ENCODE measurements around the gene TRIM39. TPM values are rescaled to one million over a fixed set of nuclear protein-coding genes. Genes with fewer than 3 reads are reported as not detected.

The TRIM39 gene
- total RNA-seq, 1 donor from 2014 or later: 9.0 TPM

DNA sequence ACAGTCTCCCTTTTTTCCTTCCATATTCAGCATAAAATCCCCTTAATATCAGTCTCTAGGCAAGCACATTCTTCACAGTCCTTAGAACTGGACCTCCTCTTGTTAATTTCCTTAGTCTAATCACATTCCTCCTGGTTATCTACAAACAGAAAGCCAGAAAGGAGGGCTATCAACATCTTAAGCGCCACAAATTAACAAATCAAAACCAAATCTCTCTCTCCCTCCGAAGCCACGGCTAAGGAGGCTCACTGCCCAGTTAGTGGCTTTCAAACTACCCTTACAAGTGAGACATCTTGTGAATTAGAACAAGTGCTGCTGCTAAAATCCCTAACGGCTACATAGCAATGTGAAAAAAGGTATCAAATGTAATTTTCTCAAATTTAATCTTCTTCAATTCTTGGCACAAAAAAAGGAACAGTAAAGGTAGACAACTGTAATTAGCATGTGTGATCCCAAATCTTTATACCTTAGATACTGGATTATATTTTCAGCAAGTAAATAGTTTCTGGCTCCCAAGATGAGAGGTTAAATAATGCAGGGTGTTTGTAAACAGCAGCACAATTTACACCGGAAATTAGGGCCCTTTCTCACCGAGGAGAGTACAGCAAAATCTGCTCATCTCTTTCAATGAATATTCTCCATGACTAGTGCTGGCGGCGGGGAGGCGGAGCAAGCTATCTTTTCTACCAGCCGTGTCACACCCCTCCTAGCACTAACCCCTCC is 1.4 kb upstream of the TRIM39 start:
- ATAC-seq: peak; percentile 50
- intact Hi-C loops (cut with micrococcal nuclease): no loop called here
- peak; percentile 58 for DNase-seq

DNA sequence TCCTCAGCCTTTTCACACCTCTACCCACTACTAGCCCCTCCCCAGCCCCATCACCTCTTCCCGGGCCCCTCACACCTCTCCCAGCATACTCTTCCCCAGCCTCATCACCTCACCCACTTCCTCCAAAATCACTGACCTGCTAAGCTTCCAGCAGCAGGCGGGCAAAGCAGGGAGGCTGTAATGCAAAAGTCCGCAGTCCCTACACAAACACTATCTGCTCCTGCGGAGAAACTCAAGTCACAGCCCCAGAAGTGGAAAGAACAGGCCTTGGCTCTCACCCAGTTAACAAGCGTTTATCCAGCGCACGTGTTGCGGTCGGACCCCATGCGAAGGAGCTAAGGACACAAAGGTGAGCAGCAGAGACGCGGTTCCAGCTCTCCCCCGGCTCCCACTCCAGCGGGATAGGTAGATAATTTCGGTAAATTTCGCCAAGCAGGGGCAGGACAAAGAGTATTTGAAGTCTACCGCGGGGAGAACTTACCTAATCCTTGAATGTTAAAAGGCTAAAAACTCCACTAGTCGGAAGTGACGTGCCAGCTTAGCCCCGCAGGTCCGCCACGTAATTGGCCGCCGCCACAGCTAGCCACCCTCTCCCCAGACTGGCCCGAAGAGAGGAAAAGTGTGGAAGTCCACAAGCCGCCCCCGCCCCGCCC is 728 bp upstream of the TRIM39 start:
- intact Hi-C loops (cut with micrococcal nuclease): no loop called here
- ATAC-seq (peak; percentile 82), DNase-seq (no peak)

- intact Hi-C loops (cut with micrococcal nuclease): no loop called here
- DNase-seq: no peak
- no peak for ATAC-seq
These were observed 562 bp downstream of the TRIM39 start for GRCh38 chr6:30327232-30327746.

DNA sequence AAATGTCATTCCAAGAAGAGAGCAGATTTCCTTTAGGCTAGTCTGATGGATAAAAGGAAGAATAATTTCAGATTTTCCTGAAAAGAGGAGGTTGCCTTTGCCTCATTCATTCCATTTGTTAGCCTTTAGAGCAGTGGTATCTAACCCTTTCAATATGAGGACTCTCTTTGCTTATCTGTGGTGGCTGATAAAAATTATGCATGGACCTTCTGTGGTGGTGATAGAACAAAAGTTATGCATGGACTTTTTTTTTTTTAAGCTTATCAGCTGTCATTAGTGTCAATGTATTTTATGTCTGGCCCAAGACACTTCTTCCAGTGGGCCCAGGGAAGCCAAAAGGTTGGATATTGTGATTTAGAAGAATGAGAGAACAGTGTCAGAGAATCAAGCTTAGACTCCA is 1.7 kb downstream of the TRIM39 start:
- no peak for DNase-seq
- ATAC-seq: no peak
- intact Hi-C loops (cut with micrococcal nuclease): no loop called here

DNA sequence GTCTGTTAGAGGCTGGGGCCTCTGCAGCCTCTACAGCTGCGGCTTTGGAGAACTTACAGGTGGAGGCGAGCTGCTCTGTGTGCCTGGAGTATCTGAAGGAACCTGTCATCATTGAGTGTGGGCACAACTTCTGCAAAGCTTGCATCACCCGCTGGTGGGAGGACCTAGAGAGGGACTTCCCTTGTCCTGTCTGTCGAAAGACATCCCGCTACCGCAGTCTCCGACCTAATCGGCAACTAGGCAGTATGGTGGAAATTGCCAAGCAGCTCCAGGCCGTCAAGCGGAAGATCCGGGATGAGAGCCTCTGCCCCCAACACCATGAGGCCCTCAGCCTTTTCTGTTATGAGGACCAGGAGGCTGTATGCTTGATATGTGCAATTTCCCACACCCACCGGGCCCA is 2.6 kb downstream of the TRIM39 start:
- intact Hi-C loops (cut with micrococcal nuclease): no loop called here
- ATAC-seq (no peak), DNase-seq (no peak)

DNA sequence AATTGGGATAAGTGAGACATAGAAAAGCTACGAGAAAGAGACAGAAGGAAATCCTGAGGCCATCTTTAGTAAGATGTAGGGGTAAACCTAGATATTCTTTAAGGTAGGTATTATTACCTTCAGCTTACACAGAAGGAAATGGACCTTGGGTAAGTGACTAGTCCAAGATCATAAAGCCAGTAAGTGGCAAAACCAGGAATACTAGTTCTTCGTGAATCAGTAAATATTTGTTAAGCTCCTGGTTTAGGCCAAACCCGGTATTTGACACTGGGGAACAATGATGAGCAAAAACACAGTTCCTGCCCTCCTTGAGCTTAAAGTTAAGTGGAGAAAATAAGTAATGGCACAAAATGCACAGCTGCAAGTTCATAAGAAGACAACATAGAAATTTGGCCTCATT is 5.3 kb downstream of the TRIM39 start:
- DNase-seq: no peak
- intact Hi-C loops (cut with micrococcal nuclease): no loop called here
- ATAC-seq: no peak

DNA sequence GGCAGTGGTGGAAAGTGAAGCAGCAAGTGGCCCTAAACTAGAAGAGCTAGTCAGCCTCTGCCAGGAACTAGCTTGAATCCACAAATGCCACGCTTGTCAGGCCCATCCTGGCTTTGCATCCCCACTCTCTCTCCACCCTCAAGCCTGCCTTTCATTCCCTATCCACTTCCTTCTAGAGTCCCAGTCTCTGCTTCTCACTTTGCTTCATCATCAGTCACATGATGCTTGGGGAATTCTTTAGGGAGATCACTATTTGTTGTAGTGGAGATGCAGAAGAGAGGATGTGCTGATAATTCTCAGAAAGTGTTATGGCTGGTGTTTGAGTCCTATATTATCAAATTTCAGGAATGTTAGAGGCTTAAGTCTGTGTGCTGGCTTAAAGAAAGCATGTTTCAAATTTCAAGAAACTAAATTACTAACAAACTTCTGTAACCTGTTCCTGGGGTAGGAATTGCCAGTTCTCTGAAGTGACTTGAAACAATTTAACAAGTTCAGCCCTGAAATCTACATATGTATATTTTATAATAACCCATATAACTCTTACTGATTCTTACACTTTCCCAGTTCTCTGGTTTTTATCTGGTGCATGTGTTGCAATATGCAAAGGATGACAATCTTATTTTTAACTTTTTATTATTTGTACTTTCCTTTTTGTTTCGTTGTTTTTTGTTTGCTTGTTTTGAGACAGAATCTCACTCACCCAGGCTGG is 7.5 kb downstream of the TRIM39 start:
- ATAC-seq: no peak
- intact Hi-C loops (cut with micrococcal nuclease): no loop called here
- DNase-seq: no peak

- DNase-seq (no peak), ATAC-seq (no peak)
- intact Hi-C loops (cut with micrococcal nuclease): no loop called here
These were observed 13.9 kb downstream of the TRIM39 start for GRCh38 chr6:30340589-30341054.

DNA sequence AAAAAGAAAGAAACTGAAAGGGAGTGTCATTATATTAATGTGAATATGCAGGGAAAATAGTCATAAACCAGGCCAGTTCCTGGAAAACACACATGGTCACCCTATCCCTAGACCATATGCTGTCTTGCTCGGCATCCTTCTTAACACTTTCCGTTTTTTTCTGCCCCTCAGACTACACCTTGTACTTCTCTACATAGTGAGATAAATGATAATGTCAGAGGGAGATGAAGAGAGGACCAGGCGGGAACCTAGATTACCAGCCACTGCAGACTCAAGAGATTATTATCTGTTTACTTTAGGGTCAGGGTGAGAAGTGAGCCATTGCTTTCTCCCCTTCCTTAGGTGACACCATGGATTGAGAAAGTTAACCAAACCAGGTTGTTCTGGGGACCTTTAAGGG is 14.5 kb downstream of the TRIM39 start:
- ATAC-seq: no peak
- DNase-seq: no peak
- intact Hi-C loops (cut with micrococcal nuclease): no loop called here

DNA sequence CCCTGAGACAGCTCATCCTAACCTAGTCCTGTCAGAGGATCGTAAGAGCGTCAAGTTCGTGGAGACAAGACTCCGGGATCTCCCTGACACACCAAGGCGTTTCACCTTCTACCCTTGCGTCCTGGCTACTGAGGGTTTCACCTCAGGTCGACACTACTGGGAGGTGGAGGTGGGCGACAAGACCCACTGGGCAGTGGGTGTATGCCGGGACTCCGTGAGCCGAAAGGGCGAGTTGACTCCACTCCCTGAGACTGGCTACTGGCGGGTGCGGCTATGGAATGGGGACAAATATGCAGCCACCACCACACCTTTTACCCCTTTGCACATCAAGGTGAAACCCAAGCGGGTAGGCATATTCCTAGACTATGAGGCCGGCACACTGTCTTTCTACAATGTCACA is 15.0 kb downstream of the TRIM39 start:
- DNase-seq (no peak), ATAC-seq (no peak)
- intact Hi-C loops (cut with micrococcal nuclease): no loop called here

DNA sequence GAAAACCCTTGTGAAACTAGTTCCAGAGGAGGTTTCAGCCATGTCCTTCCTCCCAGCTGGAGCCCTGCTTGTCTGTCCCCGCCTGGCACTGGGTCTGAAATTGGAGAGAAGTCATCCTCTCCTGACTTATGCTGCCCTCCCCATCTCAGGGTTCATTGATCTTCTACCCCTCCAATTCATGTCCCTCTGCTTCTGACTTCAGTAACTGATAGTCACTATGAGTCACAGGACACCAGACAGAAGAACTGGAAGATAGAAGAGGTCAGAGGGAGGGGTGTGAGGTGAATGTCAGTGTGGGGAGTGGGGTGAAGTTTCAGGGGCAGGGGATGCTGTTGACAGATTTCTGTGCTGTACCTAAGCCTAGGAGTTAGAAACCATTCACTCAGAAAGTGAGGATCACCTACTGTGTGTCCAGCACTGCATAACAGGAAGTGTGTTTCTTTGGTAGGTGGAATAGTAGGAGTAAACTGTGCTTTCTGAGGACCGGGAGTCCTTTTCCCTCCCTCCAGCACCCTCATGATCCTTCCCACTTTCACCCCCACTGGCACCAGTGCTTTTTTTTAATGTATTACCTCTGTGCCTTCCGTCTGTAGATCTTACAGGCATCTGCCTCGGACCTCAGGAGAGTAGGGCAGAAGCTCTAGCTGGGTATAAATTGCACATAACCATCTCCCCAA is 17.6 kb downstream of the TRIM39 start:
- intact Hi-C loops (cut with micrococcal nuclease): no loop called here
- no peak for DNase-seq

GRCh38 chr6:30344868-30345671 is 18.3 kb downstream of the TRIM39 start, which contains the start of gene RPP21:
RPP21 (plus strand) TSS chr6:30345156; CDS start chr6:30345172, 16 bp downstream.
- DNase-seq (peak; percentile 92), ATAC-seq (peak; percentile 99)
- intact Hi-C loops (cut with micrococcal nuclease): no loop called here

More for the DNA sequence above, 17.6 kb downstream of the TRIM39 start:
- ATAC-seq: no peak

GRCh38 chr6:30345852-30346251 is 19.1 kb downstream of the TRIM39 start:
- no peak for ATAC-seq
- intact Hi-C loops (cut with micrococcal nuclease): no loop called here
- no peak for DNase-seq

DNA sequence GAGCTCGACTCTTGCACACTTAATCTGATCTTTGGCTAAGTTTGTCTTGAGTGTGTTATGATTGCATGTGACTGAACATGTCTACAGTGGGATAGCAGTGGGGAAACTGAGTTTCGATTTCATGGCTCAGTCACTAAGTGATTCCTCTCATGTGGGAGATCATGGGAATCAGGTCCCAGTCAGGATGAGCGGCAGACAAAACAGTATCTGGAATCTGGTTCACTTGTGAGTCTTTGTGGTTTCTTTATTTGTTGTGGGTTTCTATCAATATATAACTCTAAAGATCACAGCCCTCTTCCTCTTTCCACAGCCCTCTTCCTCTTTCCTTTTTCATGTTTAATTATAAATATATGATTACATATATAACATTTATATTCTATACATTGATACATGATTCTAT is 22.2 kb downstream of the TRIM39 start:
- DNase-seq (no peak), ATAC-seq (no peak)
- intact Hi-C loops (cut with micrococcal nuclease): no loop called here

GRCh38 chr6:30349421-30350177 is 22.9 kb downstream of the TRIM39 start:
- intact Hi-C loops (cut with micrococcal nuclease): no loop called here
- DNase-seq (no peak), ATAC-seq (no peak)

- ATAC-seq: no peak
- intact Hi-C loops (cut with micrococcal nuclease): no loop called here
- no peak for DNase-seq
These were observed 23.8 kb downstream of the TRIM39 start for GRCh38 chr6:30350524-30350923.

DNA sequence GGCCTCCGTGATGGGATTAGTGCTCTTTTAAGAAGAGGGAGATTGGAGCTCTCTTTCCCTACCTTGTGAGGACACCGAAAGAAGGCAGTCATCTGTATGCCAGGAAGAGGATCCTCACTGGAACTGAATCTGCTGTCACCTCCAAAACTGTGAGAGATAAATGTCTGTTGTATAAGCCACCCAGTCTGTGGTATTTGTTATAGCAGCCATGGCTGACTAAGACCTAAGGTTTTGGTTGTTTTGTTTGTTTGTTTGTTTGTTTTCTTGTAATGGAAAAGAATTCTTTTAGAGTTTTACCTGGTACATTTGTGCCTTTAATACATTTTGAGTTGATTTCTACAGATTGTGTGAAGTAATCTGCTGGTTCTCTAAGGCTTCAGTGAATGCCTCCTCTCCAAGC is 25.8 kb downstream of the TRIM39 start:
- no peak for ATAC-seq
- intact Hi-C loops (cut with micrococcal nuclease): no loop called here

GRCh38 chr6:30355281-30355680 is 28.6 kb downstream of the TRIM39 start:
- no peak for DNase-seq
- intact Hi-C loops (cut with micrococcal nuclease): no loop called here
- ATAC-seq: no peak

More for the DNA sequence above, 25.8 kb downstream of the TRIM39 start:
- DNase-seq: no peak

Measured in left ventricle myocardium superior (tissue), 1 donor.